GM19467 (cell line): ENCODE results near the gene NSD1.
"Not testable (repeated sequence)": the region's sequence is repeated elsewhere in the genome, so short reads cannot be mapped to it uniquely, and the experiment has no call there.

Experiments used
- ATAC-seq: cut with Tn5 transposase; IDR thresholded peaks from one replicate; pipeline ENCODE4 v1.9.1; 2021; ENCODE audit warnings: mild to moderate bottlenecking, moderate library complexity; ENCODE audit not compliant: unreplicated experiment

The NSD1 gene

DNA sequence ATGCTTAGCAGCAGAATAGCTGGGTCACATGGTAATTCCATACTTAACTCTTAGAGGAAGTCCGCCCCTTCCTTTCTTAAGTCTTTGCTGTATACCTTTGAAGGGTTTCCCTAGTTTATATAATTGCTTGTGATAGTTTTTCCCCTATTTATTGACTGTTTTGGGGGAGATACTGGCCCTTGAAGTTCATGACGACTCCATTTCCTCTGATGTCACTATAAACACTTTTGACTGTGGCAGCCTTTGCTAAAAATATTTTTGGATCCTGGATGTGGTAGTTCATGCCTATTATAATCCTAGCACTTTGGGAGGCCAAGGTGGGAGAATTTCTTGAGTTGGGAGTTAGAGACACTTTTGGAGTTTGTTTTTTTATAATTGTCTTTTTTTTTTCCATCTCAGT is 38.4 kb downstream of the NSD1 start:
- ATAC-seq: no peak

DNA sequence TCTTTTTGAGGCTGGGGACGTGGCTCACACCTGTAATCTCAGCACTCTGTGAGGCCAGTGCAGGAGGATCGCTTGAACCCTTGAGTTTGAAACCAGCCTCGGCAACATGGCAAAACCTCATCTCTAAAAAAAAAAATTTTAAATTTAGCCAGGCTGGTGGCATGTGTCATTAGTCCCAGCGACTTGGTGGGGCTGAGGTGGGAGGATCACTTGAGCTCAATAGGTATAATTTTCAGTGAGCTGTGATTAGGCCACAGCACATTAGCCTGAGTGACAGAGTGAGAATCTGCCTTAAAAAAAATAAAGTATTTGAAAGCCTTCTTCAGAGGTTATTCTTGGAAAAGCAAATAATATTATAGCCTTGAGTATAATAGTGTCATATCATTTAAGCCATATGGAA is 41.8 kb downstream of the NSD1 start:
- no peak for ATAC-seq

DNA sequence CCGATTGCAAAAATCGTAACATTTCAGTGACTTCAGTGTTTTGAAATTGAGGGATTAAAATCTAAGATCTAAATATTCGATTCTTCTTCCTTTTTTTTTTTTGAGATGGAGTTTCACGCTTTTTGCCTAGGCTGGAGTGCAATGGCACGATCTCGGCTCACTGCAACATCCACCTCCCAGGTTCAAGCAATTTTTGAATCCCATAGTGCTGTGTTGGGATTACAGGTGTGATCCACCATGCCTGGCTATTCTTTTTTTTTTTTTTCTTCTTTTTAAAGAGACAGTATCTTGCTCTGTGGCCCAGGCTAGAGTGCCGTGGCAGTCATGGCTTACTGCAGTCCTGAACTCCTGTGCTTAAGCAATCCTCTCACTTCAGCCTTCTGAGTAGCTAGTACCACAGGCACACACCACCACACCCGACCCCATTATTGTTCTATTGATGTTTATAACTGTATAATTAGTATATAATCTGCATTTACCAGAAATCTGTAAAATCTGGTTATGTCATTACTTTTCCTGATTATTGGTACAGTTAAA is 42.7 kb downstream of the NSD1 start:
- no peak for ATAC-seq

DNA sequence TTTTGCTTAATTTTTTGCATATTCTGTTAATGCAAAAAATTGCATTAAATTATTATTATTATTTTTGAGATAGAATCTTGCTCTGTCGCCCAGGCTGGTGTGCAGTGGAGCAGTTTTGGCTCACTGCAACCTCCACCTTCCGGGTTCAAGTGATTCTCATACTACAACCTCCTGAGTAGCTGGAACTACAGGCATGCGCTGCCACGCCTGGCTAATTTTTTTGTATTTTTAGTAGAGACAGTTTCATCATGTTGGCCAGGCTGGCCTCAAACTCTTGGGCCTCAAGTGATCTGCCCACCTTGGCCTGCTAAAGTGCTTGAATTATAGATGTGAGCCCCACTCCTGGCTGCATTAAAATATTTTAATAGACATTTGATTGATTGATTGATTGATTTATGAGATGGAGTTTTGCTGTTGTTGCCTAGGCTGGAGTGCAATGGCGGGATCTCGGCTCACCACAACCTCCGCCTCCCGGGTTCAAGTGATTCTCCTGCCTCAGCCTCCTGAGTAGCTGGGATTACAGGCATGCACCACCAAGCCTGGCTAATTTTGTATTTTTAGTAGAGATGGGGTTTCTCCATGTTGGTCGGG is 44.4 kb downstream of the NSD1 start:
- ATAC-seq: not testable (repeated sequence)

DNA sequence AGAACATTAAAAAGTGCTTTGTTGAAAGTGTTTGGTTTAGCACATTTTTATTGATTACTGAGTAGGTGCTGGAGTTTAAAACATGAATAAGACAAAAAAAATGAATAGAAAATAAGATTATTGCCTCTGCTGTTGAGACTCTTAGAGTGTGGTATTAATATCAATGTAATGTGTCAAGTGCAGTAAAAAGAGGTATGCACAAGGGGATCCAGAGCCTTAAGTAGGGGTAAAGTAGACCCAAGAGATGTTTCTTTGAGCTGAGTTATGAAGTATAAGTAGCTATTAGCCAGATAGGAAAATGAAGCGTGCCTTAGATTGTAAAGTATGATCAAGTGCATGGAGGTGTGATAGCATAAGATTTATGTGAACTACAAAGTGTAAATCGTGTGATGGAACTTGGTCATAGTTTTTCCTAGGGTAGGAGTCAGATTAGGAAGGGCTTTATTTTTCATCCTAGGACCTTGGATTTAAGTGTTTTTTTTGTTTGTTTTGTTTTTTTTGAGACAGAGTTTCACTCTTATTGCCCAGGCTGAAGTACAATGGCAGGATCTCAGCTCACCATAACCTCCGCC is 45.2 kb downstream of the NSD1 start:
- ATAC-seq: no peak

DNA sequence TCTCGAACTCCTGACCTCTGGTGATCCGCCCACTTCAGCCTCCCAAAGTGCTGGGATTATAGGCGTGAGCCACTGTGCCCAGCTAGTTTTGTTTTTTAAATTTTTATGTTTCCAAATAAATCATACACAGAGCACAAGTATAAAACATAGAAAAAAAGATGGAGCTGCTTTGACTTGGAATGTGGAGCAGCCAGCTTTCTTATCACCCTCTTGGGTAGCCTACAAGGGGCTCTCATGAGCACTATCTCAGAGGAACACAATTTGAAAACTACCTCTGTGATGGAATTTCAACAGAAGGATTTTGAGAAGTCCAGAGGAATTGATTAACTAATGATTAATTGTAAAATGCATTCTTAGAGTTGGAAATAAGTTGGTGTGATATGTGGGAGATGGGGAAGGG is 45.9 kb downstream of the NSD1 start:
- ATAC-seq: no peak

DNA sequence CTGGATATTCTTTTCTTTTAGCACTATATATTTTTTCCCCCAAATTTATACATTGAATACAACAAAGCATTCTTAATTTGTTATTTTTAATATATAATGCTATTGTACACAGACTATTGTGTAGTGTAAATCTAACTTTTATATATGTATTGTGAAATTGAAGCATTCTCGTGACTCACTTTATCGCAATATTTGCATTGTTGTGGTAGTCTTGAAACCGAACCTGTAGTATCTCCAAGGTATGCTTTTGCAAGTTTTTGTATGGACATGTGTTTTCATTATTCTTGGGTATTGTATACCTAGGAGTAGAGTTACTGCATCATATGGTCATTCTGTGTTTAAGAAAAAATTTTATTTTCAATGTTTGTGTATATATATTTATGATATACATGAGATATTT is 49.6 kb downstream of the NSD1 start:
- no peak for ATAC-seq

DNA sequence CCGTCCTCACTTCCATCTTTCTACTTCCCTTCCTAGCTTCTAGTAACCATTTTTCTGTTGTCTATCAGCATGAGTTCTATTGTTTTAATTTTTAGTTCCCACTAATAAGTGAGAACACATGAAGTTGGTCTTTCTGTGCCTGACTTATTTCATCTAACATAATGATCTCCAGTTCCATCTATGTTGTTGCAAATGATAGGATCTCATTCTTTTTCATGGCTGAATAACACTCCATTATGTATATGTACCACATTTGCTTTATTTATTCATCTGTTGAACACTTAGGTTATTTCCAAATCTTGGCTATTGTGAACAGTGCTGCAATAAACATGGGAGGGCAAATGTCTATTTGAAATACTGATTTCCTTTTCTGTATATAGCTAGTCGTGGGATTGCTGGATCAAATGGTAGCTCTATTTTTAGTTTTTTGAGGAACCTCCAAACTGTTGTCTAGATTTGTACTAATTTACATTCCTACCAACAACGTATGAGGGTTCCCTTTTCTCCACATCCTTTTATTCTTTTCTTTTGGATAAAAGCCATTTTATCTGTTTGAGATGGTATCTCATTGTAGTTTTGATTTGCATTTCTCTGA is 50.3 kb downstream of the NSD1 start:
- no peak for ATAC-seq

DNA sequence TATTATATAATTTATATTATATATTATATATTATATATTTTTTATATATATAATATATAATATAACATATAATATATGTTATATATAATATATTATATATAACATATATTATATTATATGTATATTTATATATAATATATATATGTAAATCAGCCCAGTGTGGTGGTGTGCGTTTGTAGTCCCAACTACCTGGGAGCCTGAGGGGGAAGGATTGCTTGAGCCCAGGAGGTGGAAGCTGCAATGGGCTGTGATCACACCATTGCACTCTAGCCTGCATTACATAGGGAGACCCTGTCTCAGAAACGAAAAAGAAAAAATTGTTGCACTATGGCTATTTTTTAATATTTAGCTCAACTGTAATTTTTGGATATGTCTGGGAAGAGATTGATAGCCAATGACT is 52.4 kb downstream of the NSD1 start:
- ATAC-seq: no peak

DNA sequence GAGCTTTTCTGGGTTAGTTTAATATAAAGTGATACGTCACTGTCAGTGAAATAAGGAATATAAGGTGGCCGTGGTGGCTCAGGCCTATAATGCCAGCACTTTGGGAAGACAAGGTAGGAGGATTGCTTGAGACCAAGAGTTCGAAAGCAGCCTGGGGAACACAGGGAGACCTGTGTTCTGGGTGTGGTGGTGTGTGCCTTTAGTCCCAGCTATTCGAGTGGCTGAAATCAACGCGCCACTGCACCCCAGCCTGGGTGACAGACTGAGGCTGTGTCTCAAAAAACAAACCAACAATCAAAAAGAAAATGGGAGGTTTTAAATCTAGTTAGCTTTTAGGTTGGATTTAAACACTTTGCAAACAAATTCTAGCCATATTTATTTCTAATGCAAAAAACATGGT is 53.1 kb downstream of the NSD1 start:
- ATAC-seq: no peak

DNA sequence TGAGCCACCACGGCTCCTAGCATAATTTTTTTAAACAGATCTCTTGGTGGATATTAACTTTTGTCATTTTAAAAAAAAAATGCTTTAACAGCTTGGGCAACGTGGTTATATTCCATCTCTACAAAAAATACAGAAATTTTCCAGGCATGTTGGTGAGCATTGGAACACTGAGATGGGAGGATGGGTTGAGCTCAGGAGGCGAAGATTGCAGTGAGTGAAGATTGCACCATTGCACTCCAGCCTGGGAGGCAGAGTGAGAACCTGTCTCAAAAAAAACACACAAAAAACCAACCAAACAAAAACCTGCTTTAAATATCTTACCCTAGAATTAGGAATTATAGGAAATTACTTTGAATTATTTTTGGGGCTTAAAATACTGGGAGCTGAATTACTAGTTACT is 55.2 kb downstream of the NSD1 start:
- ATAC-seq: no peak

DNA sequence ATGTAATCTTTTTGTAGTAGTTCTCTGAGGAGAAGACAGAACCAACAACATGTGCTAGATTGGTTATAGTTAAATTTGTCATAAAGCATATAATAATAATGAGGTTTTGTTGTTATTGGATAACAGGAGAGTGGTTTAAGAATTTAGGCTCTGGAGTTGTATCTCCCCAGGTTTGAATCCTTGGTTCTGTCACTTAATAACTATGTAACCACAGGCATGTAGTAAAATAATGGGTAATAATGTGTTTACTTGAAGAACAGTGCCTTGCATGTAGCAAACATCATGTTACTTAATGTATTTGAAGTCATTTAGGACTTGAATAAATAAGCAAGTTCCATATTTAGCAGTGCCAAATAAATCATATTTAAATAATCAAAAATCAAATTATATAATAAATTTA is 55.8 kb downstream of the NSD1 start:
- ATAC-seq: no peak

DNA sequence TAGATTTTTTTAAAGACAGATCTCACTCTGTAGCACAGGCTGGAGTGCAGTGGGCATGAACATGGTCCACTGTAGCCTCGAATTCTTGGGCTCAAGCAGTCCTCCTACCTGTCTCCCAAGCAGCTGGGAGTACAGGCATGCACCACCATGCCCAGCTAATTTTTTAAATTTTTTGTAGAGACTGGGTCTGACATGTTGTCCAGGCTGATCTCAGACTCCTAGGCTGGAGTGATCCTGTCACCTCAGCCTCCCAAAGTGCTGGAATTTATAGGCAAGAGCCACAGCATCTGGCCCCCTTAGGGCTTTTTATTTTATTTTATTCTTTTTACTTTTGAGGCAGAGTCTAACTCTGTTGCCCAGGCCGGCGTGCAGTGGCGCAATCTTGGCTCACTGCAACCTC is 56.4 kb downstream of the NSD1 start:
- ATAC-seq: no peak

DNA sequence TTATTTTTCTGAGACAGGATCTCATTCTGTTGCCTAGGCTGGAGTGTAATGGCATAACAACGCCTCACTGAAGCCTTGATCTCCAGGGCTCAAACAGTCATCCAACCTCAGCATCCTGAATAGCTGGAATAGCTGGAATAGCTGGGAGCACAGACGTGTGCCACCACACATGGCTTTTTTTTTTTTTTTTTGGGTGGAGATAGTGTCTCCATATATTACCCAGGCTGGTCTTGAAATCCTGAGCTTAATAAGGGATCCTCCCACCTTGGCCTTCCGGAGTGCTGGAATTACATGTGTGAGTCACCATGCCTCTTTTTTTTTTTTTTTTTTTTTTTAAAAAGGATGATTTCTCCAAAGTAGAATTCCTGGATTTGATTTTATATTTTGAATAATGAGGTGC is 60.7 kb downstream of the NSD1 start:
- no peak for ATAC-seq

DNA sequence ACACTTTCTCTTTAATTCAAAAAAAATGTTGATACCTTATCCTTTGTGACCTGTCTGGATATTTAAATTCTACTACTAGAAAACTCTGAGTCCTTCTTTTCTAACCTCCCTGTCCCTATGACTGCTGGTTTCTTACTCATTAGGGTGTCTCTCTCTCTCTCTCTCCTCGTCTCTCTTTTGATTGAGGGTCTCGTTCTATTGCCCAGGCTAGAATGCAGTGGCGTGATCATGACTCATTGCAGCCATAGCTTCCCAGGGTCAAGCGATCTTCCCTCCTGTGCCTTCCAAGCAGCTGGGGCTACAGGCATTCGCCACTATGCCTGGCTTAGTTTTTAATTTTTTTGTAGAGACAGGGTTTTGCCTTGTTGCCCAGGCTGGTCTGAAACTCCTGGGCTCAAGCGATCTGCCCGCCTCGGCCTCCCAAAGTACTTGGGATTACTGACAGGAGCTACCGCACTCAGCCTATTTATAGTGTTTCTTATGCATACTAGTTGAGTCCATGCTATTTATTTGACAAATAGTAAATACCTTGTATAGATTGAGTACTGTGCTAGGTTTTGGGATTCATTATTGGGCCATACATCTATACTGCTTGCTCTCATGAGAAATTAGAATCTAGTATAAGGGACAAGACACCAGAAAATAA is 61.9 kb downstream of the NSD1 start:
- no peak for ATAC-seq

DNA sequence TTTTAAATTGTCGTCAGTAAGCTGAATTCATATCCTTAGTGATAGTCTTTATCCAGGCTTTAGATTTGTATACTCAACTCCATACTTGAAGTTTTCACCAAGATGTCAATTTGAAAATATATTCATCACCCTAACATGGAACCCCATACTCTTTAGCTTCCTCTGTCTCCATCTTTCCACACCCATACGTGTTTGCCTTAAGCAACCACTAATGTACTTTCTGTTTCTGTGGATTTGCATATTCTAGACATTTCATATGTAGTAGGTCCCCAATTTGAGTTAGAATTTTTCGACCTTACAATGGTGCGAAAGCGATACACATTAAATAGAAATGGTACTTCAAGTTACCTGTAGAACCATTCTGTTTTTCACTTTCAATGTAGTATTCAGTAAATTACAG is 65.2 kb downstream of the NSD1 start:
- no peak for ATAC-seq

DNA sequence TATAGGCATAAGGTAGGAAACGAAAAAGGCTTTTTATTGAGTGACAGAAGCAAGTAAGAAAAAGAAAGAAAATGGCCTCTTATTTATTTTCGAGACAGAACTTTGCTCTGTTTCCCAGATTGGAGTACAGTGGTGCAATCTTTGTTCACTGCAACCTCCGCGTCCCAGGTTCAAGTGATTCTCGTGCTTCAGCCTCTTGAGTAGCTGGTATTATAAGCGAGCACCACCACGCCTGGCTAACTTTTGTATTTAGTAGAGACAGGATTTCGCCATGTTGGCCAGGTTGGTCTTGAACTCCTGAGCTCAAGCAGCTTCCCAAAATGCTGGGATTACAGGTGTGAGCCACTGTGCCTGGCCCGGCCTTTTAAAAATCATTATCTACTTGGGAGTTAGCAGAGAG is 70.7 kb downstream of the NSD1 start:
- ATAC-seq: no peak

DNA sequence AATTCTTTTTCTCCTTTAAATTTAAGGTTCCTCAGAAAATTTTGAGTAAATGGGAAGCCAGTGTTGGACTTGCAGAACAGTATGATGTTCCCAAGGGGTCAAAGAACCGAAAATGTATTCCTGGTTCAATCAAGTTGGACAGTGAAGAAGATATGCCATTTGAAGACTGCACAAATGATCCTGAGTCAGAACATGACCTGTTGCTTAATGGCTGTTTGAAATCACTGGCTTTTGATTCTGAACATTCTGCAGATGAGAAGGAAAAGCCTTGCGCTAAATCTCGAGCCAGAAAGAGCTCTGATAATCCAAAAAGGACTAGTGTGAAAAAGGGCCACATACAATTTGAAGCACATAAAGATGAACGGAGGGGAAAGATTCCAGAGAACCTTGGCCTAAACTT is 76.0 kb downstream of the NSD1 start:
- no peak for ATAC-seq

DNA sequence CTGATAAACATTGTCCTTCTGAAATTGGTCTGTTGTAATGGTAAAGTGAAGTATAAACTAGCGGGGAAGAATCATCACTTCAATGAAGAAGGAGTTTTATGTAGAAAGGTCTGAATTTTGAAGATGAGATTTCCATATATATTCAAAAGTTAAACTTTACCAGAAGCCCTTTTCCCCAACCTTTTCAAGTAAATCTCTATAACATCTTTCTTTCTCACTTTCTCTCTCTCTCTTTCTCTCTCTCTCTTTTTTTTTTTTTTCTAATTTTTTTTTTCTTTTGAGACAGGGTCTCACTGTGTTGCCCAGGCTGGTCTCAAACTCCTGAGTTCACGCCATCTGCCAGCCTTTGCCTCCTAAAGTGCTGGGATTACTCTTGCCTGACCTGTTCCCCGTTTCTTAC is 78.7 kb downstream of the NSD1 start:
- ATAC-seq: no peak

DNA sequence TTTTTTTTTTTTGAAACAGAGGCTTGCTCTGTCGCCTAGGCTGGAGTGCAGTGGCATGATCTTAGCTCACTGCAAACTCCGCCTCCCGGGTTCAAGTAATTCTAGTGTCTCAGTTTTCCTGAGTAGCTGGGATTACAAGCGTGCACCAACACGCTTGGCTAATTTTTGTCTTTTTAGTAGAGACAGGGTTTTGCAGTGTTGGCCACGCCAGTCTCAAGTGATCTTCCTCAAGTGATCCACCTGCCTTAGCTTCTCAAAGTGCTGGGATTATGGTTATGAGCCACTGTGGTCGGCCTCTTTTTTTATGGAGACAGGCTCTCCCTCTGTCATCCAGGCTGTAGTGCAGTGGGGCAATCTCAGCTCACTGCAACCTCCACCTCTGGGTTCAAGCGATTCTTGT is 87.0 kb downstream of the NSD1 start:
- ATAC-seq: no peak

DNA sequence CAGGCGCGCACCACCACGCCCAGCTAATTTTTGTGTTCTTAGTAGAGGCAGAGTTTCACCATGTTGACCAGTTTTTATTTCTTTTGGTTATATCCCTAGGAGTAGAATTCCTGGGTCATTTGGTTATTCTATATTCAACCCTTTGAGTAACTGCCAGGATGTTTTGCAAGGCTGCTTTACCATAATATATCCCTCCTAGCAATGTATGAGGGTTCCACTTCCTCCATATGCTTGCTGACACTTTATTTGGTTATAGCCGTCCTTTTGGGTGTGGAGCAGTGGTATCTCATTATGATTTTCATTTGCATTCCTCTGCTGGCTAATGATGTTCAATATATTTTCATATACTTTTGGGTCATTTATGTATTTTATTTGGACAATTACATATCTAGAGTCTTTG is 88.7 kb downstream of the NSD1 start:
- ATAC-seq: no peak

DNA sequence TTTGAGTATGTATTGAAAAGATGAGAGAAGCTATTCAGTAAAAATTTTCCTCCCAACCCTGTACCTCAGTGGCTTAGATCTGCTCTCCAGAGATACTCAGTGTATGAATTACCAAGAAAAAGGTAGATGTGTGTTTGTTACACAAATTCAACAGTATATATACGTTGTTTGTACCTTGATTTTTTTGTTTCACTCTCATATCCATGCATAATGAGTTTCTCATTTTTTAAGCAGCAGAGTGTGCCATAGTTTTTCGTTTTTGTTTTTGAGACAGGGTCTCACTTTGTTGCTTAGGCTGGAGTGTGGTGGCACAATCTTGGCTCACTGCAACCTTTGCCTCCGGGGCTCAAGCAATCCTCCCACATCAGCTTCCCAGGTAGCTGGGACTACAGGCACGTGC is 92.2 kb downstream of the NSD1 start:
- no peak for ATAC-seq
